KOPT-K1 (cell line): Measurements from ENCODE around the gene TFPI.

ENCODE experiments used
- H3K27ac ChIP-seq: fragments of 200-600 bp; sonication (generic); 2 replicates; pipeline ENCODE4 v1.5.1; 2016; ENCODE audit warnings: antibody characterized with exemption, mild to moderate bottlenecking, low read depth, low read length; ENCODE audit not compliant: poor library complexity, severe bottlenecking
- H3K36me3 ChIP-seq: fragments of 200-600 bp; sonication (generic); 2 replicates; pipeline ENCODE4 v1.5.1; 2017; ENCODE audit warnings: antibody characterized with exemption, mild to moderate bottlenecking, low read length, moderate library complexity; ENCODE audit not compliant: insufficient read depth
- H3K9me3 ChIP-seq: fragments of 200-600 bp; sonication (generic); 2 replicates; pipeline ENCODE4 v1.5.1; 2017; ENCODE audit warnings: antibody characterized with exemption, low read length, mild to moderate bottlenecking; ENCODE audit not compliant: insufficient read depth, poor library complexity, severe bottlenecking

Gene TFPI

GRCh38 chr2:187483537-187483936, 70.7 kb downstream of the TFPI start:
- H3K9me3 ChIP-seq = no peaks in the 10 kb centered on the region
- no peak overlapping the region for H3K27ac ChIP-seq
- no peaks in the 10 kb centered on the region for H3K36me3 ChIP-seq

GRCh38 chr2:187482796-187483195, 71.4 kb downstream of the TFPI start:
- no peak overlapping the region for H3K27ac ChIP-seq
- no peaks in the 10 kb centered on the region for H3K9me3 ChIP-seq
- no peaks in the 10 kb centered on the region for H3K36me3 ChIP-seq

- Histone ChIP-seq H3K36me3 (no peaks in the 10 kb centered on the region), H3K9me3 (no peaks in the 10 kb centered on the region), H3K27ac (no peak overlapping the region)
These were observed 72.7 kb downstream of the TFPI start for GRCh38 chr2:187481543-187481942.

GRCh38 chr2:187478719-187479118, 75.5 kb downstream of the TFPI start:
- H3K27ac ChIP-seq = no peak overlapping the region
- no peaks in the 10 kb centered on the region for H3K9me3 ChIP-seq
- no peaks in the 10 kb centered on the region for H3K36me3 ChIP-seq

GRCh38 chr2:187477051-187477450, 77.2 kb downstream of the TFPI start:
- no peaks in the 10 kb centered on the region for H3K9me3 ChIP-seq
- H3K36me3 ChIP-seq = no peaks in the 10 kb centered on the region
- H3K27ac ChIP-seq = no peak overlapping the region

- Histone ChIP-seq H3K27ac (no peak overlapping the region), H3K9me3 (no peaks in the 10 kb centered on the region), H3K36me3 (no peaks in the 10 kb centered on the region)
These were observed 78.6 kb downstream of the TFPI start for GRCh38 chr2:187475499-187476248.

- no peaks in the 10 kb centered on the region for H3K9me3 ChIP-seq
- no peak overlapping the region for H3K27ac ChIP-seq
- H3K36me3 ChIP-seq = no peaks in the 10 kb centered on the region
These were observed 83.5 kb downstream of the TFPI start for GRCh38 chr2:187470698-187471097.

GRCh38 chr2:187469538-187469937, 84.7 kb downstream of the TFPI start:
- Histone ChIP-seq H3K27ac (no peak overlapping the region), H3K36me3 (no peaks in the 10 kb centered on the region), H3K9me3 (no peaks in the 10 kb centered on the region)

GRCh38 chr2:187468262-187468661, 86.0 kb downstream of the TFPI start:
- no peaks in the 10 kb centered on the region for H3K36me3 ChIP-seq
- H3K9me3 ChIP-seq = no peaks in the 10 kb centered on the region
- H3K27ac ChIP-seq = no peak overlapping the region

GRCh38 chr2:187466129-187466792, 88.0 kb downstream of the TFPI start:
- Histone ChIP-seq H3K36me3 (no peaks in the 10 kb centered on the region), H3K9me3 (no peaks in the 10 kb centered on the region), H3K27ac (no peak overlapping the region)

GRCh38 chr2:187462839-187463238, 91.4 kb downstream of the TFPI start:
- H3K9me3 ChIP-seq = no peaks in the 10 kb centered on the region
- H3K36me3 ChIP-seq = no peaks in the 10 kb centered on the region
- no peak overlapping the region for H3K27ac ChIP-seq

GRCh38 chr2:187461294-187462261, 92.7 kb downstream of the TFPI start:
- Histone ChIP-seq H3K9me3 (no peaks in the 10 kb centered on the region), H3K36me3 (no peaks in the 10 kb centered on the region), H3K27ac (no peak overlapping the region)

- Histone ChIP-seq H3K27ac (no peak overlapping the region), H3K9me3 (no peaks in the 10 kb centered on the region), H3K36me3 (no peaks in the 10 kb centered on the region)
These were observed 95.0 kb downstream of the TFPI start for GRCh38 chr2:187459256-187459655.

- Histone ChIP-seq H3K9me3 (no peaks in the 10 kb centered on the region), H3K36me3 (no peaks in the 10 kb centered on the region), H3K27ac (no peak overlapping the region)
These were observed 101.1 kb downstream of the TFPI start for GRCh38 chr2:187453078-187453641.

- H3K36me3 ChIP-seq = no peaks in the 10 kb centered on the region
- no peak overlapping the region for H3K27ac ChIP-seq
These were observed 102.7 kb downstream of the TFPI start for GRCh38 chr2:187451510-187451909.

More at GRCh38 chr2:187451510-187451909, 102.7 kb downstream of the TFPI start:
- no peaks in the 10 kb centered on the region for H3K9me3 ChIP-seq
